Left kidney (tissue), 2 donors: ENCODE results near the gene PCAT6. TPM values are rescaled to one million over a fixed set of nuclear protein-coding genes. Genes with fewer than 3 reads are reported as not detected.

Experiments
- DNase-seq: peaks from one replicate; pipeline ENCODE4 v3.0.0-alpha.2; 2013
- polyA plus RNA-seq: library from polyadenylated mRNA; unstranded; fragments of 120-200 nt; gene quantifications from one replicate; pipeline ENCODE4 v1.2.1, GENCODE V29; 2013; ENCODE audit not compliant: insufficient read length

PCAT6 gene
- polyA plus RNA-seq, 1 donor: 2.9 TPM

- no peak for DNase-seq
These were observed 34.2 kb downstream of the PCAT6 start for GRCh38 chr1:202844935-202845334.

- no peak for DNase-seq
These were observed 37.4 kb downstream of the PCAT6 start for GRCh38 chr1:202848191-202848542.

- no peak for DNase-seq
These were observed 40.0 kb downstream of the PCAT6 start for GRCh38 chr1:202850593-202851362.

GRCh38 chr1:202852163-202852904, 41.6 kb downstream of the PCAT6 start:
- peak; percentile 25 for DNase-seq

GRCh38 chr1:202854787-202855186, 44.0 kb downstream of the PCAT6 start:
- DNase-seq: no peak

GRCh38 chr1:202856014-202856413, 45.3 kb downstream of the PCAT6 start:
- no peak for DNase-seq

GRCh38 chr1:202857136-202857610, 46.4 kb downstream of the PCAT6 start:
- DNase-seq: no peak

GRCh38 chr1:202858331-202858730, 47.6 kb downstream of the PCAT6 start:
- DNase-seq: peak; percentile 17

- no peak for DNase-seq
These were observed 48.1 kb downstream of the PCAT6 start for GRCh38 chr1:202858789-202859414.

GRCh38 chr1:202860744-202861419, 50.1 kb downstream of the PCAT6 start:
- DNase-seq: peak; percentile 65

Other genes with a start within 250 kb of the PCAT6 start
- 2.7 TPM for gene SYT2, start 100.5 kb upstream of the PCAT6 start, polyA plus RNA-seq
- gene KDM5B, start 2.5 kb upstream of the PCAT6 start, polyA plus RNA-seq: 108 TPM
- 11.8 TPM for gene RABIF, start 78.2 kb downstream of the PCAT6 start, polyA plus RNA-seq
- 46.4 TPM for gene KLHL12, start 116.3 kb downstream of the PCAT6 start, polyA plus RNA-seq
- 77.5 TPM for gene ADIPOR1, start 147.4 kb downstream of the PCAT6 start, polyA plus RNA-seq
- gene CYB5R1, start 156.3 kb downstream of the PCAT6 start, polyA plus RNA-seq: 51.9 TPM
- 73.9 TPM for gene TMEM183A, start 196.4 kb downstream of the PCAT6 start, polyA plus RNA-seq
- gene PPFIA4, start 215.5 kb downstream of the PCAT6 start, polyA plus RNA-seq: 9.7 TPM